OCI-LY3 (cell line): ENCODE measurements around the gene FES.

Experiments used
- H2AFZ ChIP-seq: fragments of 200-600, 300-600 bp; shearing (Covaris generic); 2 replicates; pipeline ENCODE4 v1.6.0; 2014; ENCODE audit warnings: antibody characterized with exemption, low read depth, low read length
- H3K27ac ChIP-seq: fragments of 200-600, 300-600 bp; sonication (generic); 2 replicates; pipeline ENCODE4 v1.5.1; 2014; ENCODE audit warnings: mild to moderate bottlenecking, low read length, moderate library complexity, mixed read lengths
- H3K27me3 ChIP-seq: fragments of 200-600, 300-600 bp; sonication (generic); 2 replicates; pipeline ENCODE4 v1.6.1; 2014; ENCODE audit warnings: low read depth, low read length, mixed read lengths
- H3K36me3 ChIP-seq: fragments of 200-600, 300-600 bp; sonication (generic); replicated peaks from 2 replicates; pipeline ENCODE3; 2014; ENCODE audit warnings: low read depth, low read length, mixed read lengths
- H3K4me1 ChIP-seq: fragments of 300-600, 200-600 bp; sonication (generic); 2 replicates; pipeline ENCODE4 v1.6.1; 2014; ENCODE audit warnings: low read length, mixed read lengths
- H3K4me2 ChIP-seq: fragments of 200-600, 300-600 bp; sonication (generic); 2 replicates; pipeline ENCODE4 v1.6.1; 2014; ENCODE audit warnings: low read length, mixed read lengths
- H3K4me3 ChIP-seq: fragments of 300-600, 200-600 bp; sonication (generic); 2 replicates; pipeline ENCODE4 v1.5.1; 2014; ENCODE audit warnings: antibody characterized with exemption, mild to moderate bottlenecking, low read length, moderate library complexity
- H3K79me2 ChIP-seq: fragments of 300-600, 200-600 bp; shearing (Covaris generic); 2 replicates; pipeline ENCODE4 v1.6.1; 2014; ENCODE audit warnings: mild to moderate bottlenecking, low read length, mixed read lengths
- H3K9ac ChIP-seq: fragments of 300-600, 200-600 bp; shearing (Covaris generic); 2 replicates; pipeline ENCODE4 v1.6.0; 2014; ENCODE audit warnings: mild to moderate bottlenecking, low read length, moderate library complexity
- H3K9me3 ChIP-seq: fragments of 200-600, 300-600 bp; shearing (Covaris generic); 2 replicates; pipeline ENCODE4 v1.6.1; 2014; ENCODE audit warnings: low read length, mixed read lengths; ENCODE audit not compliant: insufficient read depth
- H4K20me1 ChIP-seq: fragments of 200-600, 300-600 bp; sonication (generic); 2 replicates; pipeline ENCODE4 v1.6.1; 2016; ENCODE audit warnings: low read length, mixed read lengths; ENCODE audit not compliant: insufficient read depth
- EZH2phosphoT487 ChIP-seq: fragments of 200-600 bp; shearing (Covaris generic); IDR thresholded peaks from 2 replicates; pipeline ENCODE4 v1.6.1; 2018; ENCODE audit warnings: antibody characterized with exemption, mixed run types, low read depth
- TF ChIP-seq, protein P1 (sequence below): fragments of 200-600, 300-600 bp; sonication (generic); IDR thresholded peaks from 2 replicates; pipeline ENCODE4 v1.5.1; 2014; ENCODE audit warnings: antibody characterized with exemption, low read length, low read depth

FES gene

DNA sequence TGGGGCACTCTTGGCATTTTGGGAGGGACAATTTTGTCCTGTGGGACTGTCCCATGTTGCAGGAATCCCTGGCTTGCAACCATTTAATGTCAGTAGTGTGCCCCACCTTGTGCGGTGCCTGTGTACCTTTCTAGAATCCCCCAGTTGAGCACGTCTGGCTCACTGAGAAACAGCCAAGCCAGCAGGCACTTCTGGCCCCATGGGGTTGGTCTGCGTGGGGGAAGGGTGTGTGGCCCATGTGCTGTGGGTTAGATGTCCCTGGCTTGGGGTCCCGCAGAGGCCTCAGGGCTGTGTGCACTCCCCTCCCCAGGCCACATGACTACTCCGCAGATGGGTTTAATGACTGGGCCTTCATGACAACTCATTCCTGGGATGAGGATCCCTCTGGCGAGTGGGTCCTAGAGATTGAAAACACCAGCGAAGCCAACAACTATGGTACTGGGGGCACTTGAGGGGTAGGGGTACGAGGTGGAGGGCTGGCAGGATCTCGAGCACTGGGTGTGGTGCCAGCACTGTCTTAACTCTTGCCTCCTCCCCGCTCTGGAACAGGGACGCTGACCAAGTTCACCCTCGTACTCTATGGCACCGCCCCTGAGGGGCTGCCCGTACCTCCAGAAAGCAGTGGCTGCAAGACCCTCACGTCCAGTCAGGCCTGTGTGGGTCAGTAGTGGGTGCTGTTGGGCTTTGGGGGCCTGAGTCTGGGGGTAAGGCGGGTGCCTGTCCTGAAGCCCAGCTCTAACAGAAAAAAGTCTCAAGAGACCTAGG lies 3.7 kb upstream of the FES start:
- no peaks in the 10 kb centered on the region for H3K9me3 ChIP-seq
- TF ChIP-seq EZH2phosphoT487 = no peak
- TF ChIP-seq, protein P1, sequence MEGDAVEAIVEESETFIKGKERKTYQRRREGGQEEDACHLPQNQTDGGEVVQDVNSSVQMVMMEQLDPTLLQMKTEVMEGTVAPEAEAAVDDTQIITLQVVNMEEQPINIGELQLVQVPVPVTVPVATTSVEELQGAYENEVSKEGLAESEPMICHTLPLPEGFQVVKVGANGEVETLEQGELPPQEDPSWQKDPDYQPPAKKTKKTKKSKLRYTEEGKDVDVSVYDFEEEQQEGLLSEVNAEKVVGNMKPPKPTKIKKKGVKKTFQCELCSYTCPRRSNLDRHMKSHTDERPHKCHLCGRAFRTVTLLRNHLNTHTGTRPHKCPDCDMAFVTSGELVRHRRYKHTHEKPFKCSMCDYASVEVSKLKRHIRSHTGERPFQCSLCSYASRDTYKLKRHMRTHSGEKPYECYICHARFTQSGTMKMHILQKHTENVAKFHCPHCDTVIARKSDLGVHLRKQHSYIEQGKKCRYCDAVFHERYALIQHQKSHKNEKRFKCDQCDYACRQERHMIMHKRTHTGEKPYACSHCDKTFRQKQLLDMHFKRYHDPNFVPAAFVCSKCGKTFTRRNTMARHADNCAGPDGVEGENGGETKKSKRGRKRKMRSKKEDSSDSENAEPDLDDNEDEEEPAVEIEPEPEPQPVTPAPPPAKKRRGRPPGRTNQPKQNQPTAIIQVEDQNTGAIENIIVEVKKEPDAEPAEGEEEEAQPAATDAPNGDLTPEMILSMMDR = no peak
- H3K9ac ChIP-seq = no peak overlapping the region
- no peaks in the 10 kb centered on the region for H3K27me3 ChIP-seq
- H3K27ac ChIP-seq = no peak overlapping the region
- H3K4me3 ChIP-seq = no peak overlapping the region
- no peak overlapping the region for H3K4me2 ChIP-seq
- H3K4me1 ChIP-seq = peaks cover 11% of the 10 kb centered on the region; the same call in 1 of the 2 replicates
- no peaks in the 10 kb centered on the region for H4K20me1 ChIP-seq
- no peak overlapping the region for H2AFZ ChIP-seq
- H3K36me3 ChIP-seq = peaks cover 3% of the 10 kb centered on the region
- no peaks in the 10 kb centered on the region for H3K79me2 ChIP-seq

DNA sequence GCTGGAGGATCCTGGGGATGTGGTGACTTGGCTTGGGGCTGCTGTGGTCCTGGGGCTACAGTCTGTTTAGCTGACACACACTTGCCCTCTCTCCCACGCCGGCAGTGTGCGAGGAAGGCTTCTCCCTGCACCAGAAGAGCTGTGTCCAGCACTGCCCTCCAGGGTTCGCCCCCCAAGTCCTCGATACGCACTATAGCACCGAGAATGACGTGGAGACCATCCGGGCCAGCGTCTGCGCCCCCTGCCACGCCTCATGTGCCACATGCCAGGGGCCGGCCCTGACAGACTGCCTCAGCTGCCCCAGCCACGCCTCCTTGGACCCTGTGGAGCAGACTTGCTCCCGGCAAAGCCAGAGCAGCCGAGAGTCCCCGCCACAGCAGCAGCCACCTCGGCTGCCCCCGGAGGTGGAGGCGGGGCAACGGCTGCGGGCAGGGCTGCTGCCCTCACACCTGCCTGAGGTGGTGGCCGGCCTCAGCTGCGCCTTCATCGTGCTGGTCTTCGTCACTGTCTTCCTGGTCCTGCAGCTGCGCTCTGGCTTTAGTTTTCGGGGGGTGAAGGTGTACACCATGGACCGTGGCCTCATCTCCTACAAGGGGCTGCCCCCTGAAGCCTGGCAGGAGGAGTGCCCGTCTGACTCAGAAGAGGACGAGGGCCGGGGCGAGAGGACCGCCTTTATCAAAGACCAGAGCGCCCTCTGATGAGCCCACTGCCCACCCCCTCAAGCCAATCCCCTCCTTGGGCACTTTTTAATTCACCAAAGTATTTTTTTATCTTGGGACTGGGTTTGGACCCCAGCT lies 2.9 kb upstream of the FES start:
- Histone ChIP-seq H2AFZ (no peak overlapping the region), H4K20me1 (no peaks in the 10 kb centered on the region), H3K27ac (no peak overlapping the region), H3K4me1 (peaks cover 14% of the 10 kb centered on the region; the same call in 1 of the 2 replicates), H3K4me2 (no peak overlapping the region), H3K27me3 (no peaks in the 10 kb centered on the region), H3K9me3 (no peaks in the 10 kb centered on the region), H3K36me3 (peaks cover 3% of the 10 kb centered on the region), H3K4me3 (no peak overlapping the region), H3K79me2 (no peaks in the 10 kb centered on the region), H3K9ac (no peak overlapping the region)
- TF ChIP-seq, protein P1 = no peak
- no peak for TF ChIP-seq EZH2phosphoT487

- Histone ChIP-seq H3K36me3 (peaks cover 3% of the 10 kb centered on the region), H2AFZ (no peak overlapping the region), H3K79me2 (no peaks in the 10 kb centered on the region), H3K9me3 (no peaks in the 10 kb centered on the region), H3K4me2 (no peak overlapping the region), H4K20me1 (no peaks in the 10 kb centered on the region), H3K27ac (no peak overlapping the region), H3K27me3 (no peaks in the 10 kb centered on the region), H3K4me3 (no peak overlapping the region), H3K4me1 (peaks cover 14% of the 10 kb centered on the region; the same call in 1 of the 2 replicates), H3K9ac (no peak overlapping the region)
- TF ChIP-seq, protein P1 = no peak
- no peak for TF ChIP-seq EZH2phosphoT487
Observed at GRCh38 chr15:90881978-90882721, 2.2 kb upstream of the FES start.
